ENCODE measurements around the gene SLC7A8.

SLC7A8 gene

GRCh38 chr14:23151342-23151741, 32.1 kb downstream of the SLC7A8 start:
- no peaks in the 10 kb centered on the region for H3K36me3 Mint-ChIP-seq
- H3K4me3 Mint-ChIP-seq: no peak overlapping the region
- H3K4me1 Mint-ChIP-seq: peaks cover 30% of the 10 kb centered on the region
- no peak overlapping the region for H3K27ac Mint-ChIP-seq
- H3K27me3 Mint-ChIP-seq: no peaks in the 10 kb centered on the region
- no peaks in the 10 kb centered on the region for H3K9me3 Mint-ChIP-seq

- H3K27me3 Mint-ChIP-seq: peaks cover 2% of the 10 kb centered on the region
- H3K4me3 Mint-ChIP-seq: no peak overlapping the region
- peaks cover 18% of the 10 kb centered on the region for H3K4me1 Mint-ChIP-seq
- H3K36me3 Mint-ChIP-seq: peaks cover 1% of the 10 kb centered on the region
- no peaks in the 10 kb centered on the region for H3K9me3 Mint-ChIP-seq
- H3K27ac Mint-ChIP-seq: no peak overlapping the region
Observed at GRCh38 chr14:23149745-23150144, 33.7 kb downstream of the SLC7A8 start.

- peaks cover 8% of the 10 kb centered on the region for H3K4me1 Mint-ChIP-seq
- H3K9me3 Mint-ChIP-seq: no peaks in the 10 kb centered on the region
- no peak overlapping the region for H3K4me3 Mint-ChIP-seq
- no peak overlapping the region for H3K27ac Mint-ChIP-seq
- peaks cover 1% of the 10 kb centered on the region for H3K36me3 Mint-ChIP-seq
- peaks cover 2% of the 10 kb centered on the region for H3K27me3 Mint-ChIP-seq
Observed at GRCh38 chr14:23148591-23149249, 34.7 kb downstream of the SLC7A8 start.

GRCh38 chr14:23147676-23148075, 35.8 kb downstream of the SLC7A8 start:
- Mint-ChIP-seq H3K4me1 (no peaks in the 10 kb centered on the region), H3K27me3 (peaks cover 2% of the 10 kb centered on the region), H3K4me3 (no peak overlapping the region), H3K36me3 (peaks cover 1% of the 10 kb centered on the region), H3K27ac (no peak overlapping the region), H3K9me3 (no peaks in the 10 kb centered on the region)

GRCh38 chr14:23146980-23147379, 36.5 kb downstream of the SLC7A8 start:
- Mint-ChIP-seq H3K4me3 (no peak overlapping the region), H3K27me3 (peaks cover 2% of the 10 kb centered on the region), H3K9me3 (no peaks in the 10 kb centered on the region), H3K27ac (no peak overlapping the region), H3K36me3 (peaks cover 1% of the 10 kb centered on the region), H3K4me1 (no peaks in the 10 kb centered on the region)

- H3K27me3 Mint-ChIP-seq: peaks cover 2% of the 10 kb centered on the region
- no peaks in the 10 kb centered on the region for H3K4me1 Mint-ChIP-seq
- H3K4me3 Mint-ChIP-seq: no peak overlapping the region
- H3K36me3 Mint-ChIP-seq: peaks cover 1% of the 10 kb centered on the region
- no peak overlapping the region for H3K27ac Mint-ChIP-seq
- H3K9me3 Mint-ChIP-seq: no peaks in the 10 kb centered on the region
Observed at GRCh38 chr14:23146351-23146910, 37.0 kb downstream of the SLC7A8 start.

GRCh38 chr14:23145794-23146350, 37.6 kb downstream of the SLC7A8 start:
- H3K4me3 Mint-ChIP-seq: no peak overlapping the region
- H3K27me3 Mint-ChIP-seq: peaks cover 2% of the 10 kb centered on the region
- H3K4me1 Mint-ChIP-seq: no peaks in the 10 kb centered on the region
- no peak overlapping the region for H3K27ac Mint-ChIP-seq
- no peaks in the 10 kb centered on the region for H3K9me3 Mint-ChIP-seq
- peaks cover 1% of the 10 kb centered on the region for H3K36me3 Mint-ChIP-seq

GRCh38 chr14:23143911-23144310, 39.5 kb downstream of the SLC7A8 start:
- Mint-ChIP-seq H3K27me3 (peaks cover 2% of the 10 kb centered on the region), H3K4me3 (no peak overlapping the region), H3K4me1 (no peaks in the 10 kb centered on the region), H3K27ac (no peak overlapping the region), H3K9me3 (no peaks in the 10 kb centered on the region), H3K36me3 (peaks cover 1% of the 10 kb centered on the region)

- H3K27ac Mint-ChIP-seq: no peak overlapping the region
- H3K27me3 Mint-ChIP-seq: peaks cover 2% of the 10 kb centered on the region
- H3K4me1 Mint-ChIP-seq: no peaks in the 10 kb centered on the region
- H3K36me3 Mint-ChIP-seq: peaks cover 1% of the 10 kb centered on the region
- H3K4me3 Mint-ChIP-seq: no peak overlapping the region
- H3K9me3 Mint-ChIP-seq: no peaks in the 10 kb centered on the region
Observed at GRCh38 chr14:23142826-23143225, 40.6 kb downstream of the SLC7A8 start.

GRCh38 chr14:23141706-23142444, 41.6 kb downstream of the SLC7A8 start:
- Mint-ChIP-seq H3K36me3 (peaks cover 1% of the 10 kb centered on the region), H3K27me3 (peaks cover 2% of the 10 kb centered on the region), H3K9me3 (no peaks in the 10 kb centered on the region), H3K27ac (no peak overlapping the region), H3K4me3 (no peak overlapping the region), H3K4me1 (no peaks in the 10 kb centered on the region)

GRCh38 chr14:23140371-23140770, 43.1 kb downstream of the SLC7A8 start:
- no peaks in the 10 kb centered on the region for H3K9me3 Mint-ChIP-seq
- no peaks in the 10 kb centered on the region for H3K27me3 Mint-ChIP-seq
- H3K27ac Mint-ChIP-seq: no peak overlapping the region
- no peaks in the 10 kb centered on the region for H3K36me3 Mint-ChIP-seq
- no peaks in the 10 kb centered on the region for H3K4me1 Mint-ChIP-seq
- H3K4me3 Mint-ChIP-seq: no peak overlapping the region

GRCh38 chr14:23139874-23140273, 43.6 kb downstream of the SLC7A8 start:
- H3K27ac Mint-ChIP-seq: no peak overlapping the region

GRCh38 chr14:23137813-23138535, 45.5 kb downstream of the SLC7A8 start:
- Mint-ChIP-seq H3K27me3 (no peaks in the 10 kb centered on the region), H3K4me3 (no peak overlapping the region), H3K4me1 (no peaks in the 10 kb centered on the region), H3K27ac (no peak overlapping the region), H3K9me3 (no peaks in the 10 kb centered on the region), H3K36me3 (no peaks in the 10 kb centered on the region)

More at GRCh38 chr14:23139874-23140273, 43.6 kb downstream of the SLC7A8 start:
- Mint-ChIP-seq H3K4me1 (no peaks in the 10 kb centered on the region), H3K27me3 (no peaks in the 10 kb centered on the region), H3K9me3 (no peaks in the 10 kb centered on the region), H3K36me3 (no peaks in the 10 kb centered on the region), H3K4me3 (no peak overlapping the region)

GRCh38 chr14:23137192-23137812, 46.2 kb downstream of the SLC7A8 start:
- Mint-ChIP-seq H3K4me1 (no peaks in the 10 kb centered on the region), H3K27me3 (no peaks in the 10 kb centered on the region), H3K4me3 (no peak overlapping the region), H3K36me3 (no peaks in the 10 kb centered on the region), H3K9me3 (no peaks in the 10 kb centered on the region), H3K27ac (no peak overlapping the region)

GRCh38 chr14:23136566-23137133, 46.8 kb downstream of the SLC7A8 start:
- H3K4me3 Mint-ChIP-seq: no peak overlapping the region
- H3K9me3 Mint-ChIP-seq: no peaks in the 10 kb centered on the region
- H3K27ac Mint-ChIP-seq: no peak overlapping the region
- no peaks in the 10 kb centered on the region for H3K36me3 Mint-ChIP-seq
- no peaks in the 10 kb centered on the region for H3K27me3 Mint-ChIP-seq
- no peaks in the 10 kb centered on the region for H3K4me1 Mint-ChIP-seq

Measured in activated naive CD4-positive, alpha-beta T cell treated with anti-CD3 and anti-CD28 coated beads, Interleukin-2, amount 50 U/mL, for 24 hours (primary cell).